ENCODE measurements around the gene UTP18. TPM values are rescaled to one million over a fixed set of nuclear protein-coding genes. Genes with fewer than 3 reads are reported as not detected.

UTP18 gene
- total RNA-seq, 1 experiment from 2014 or later, result 107 TPM

- no TSS peak for BruUV-seq (replicated peaks)
- ChIA-PET POLR2A (ENCODE audit: low non-redundant PET) (no interaction called here), CTCF (no interaction called here)
- intact Hi-C loops (cut with micrococcal nuclease; ENCODE audit: unreplicated experiment), result no loop called here
- H3K27ac ChIP-seq (ENCODE audit: low read depth, low read length, poor library complexity, severe bottlenecking), result no peak overlapping the region
- no peak overlapping the region for H3K4me3 ChIP-seq (ENCODE audit: low read depth, low read length, poor library complexity, severe bottlenecking)
- no peaks in the 10 kb centered on the region for H3K9me3 ChIP-seq (ENCODE audit: low read depth, low read length, poor library complexity, severe bottlenecking)
- DNase-seq (ENCODE audit: low spot score), result no peak
- peaks cover 3% of the 10 kb centered on the region for H3K4me1 ChIP-seq (ENCODE audit: insufficient read depth, low read length, poor library complexity, severe bottlenecking)
- H3K27me3 ChIP-seq (replicated peaks; ENCODE audit: insufficient read depth, low read depth, low read length, poor library complexity), result no peaks in the 10 kb centered on the region
- TF ChIP-seq CTCF (conservative IDR thresholded peaks at IDR 0.05; ENCODE audit: low read depth, low read length) (no peak), EZH2 (IDR thresholded peaks at IDR 0.05; ENCODE audit: borderline replicate concordance, low read depth, low read length, poor library complexity, severe bottlenecking) (no peak)
- H3K36me3 ChIP-seq (ENCODE audit: insufficient read depth, low read length, poor library complexity, severe bottlenecking), result peaks cover 75% of the 10 kb centered on the region
Measured at GRCh38 chr17:51275381-51275780, 15.0 kb downstream of the UTP18 start.

- Histone ChIP-seq H3K4me1 (ENCODE audit: insufficient read depth, low read length, poor library complexity, severe bottlenecking) (no peaks in the 10 kb centered on the region), H3K27ac (ENCODE audit: low read depth, low read length, poor library complexity, severe bottlenecking) (no peak overlapping the region), H3K4me3 (ENCODE audit: low read depth, low read length, poor library complexity, severe bottlenecking) (no peak overlapping the region), H3K27me3 (replicated peaks; ENCODE audit: insufficient read depth, low read depth, low read length, poor library complexity) (no peaks in the 10 kb centered on the region), H3K36me3 (ENCODE audit: insufficient read depth, low read length, poor library complexity, severe bottlenecking) (peaks cover 66% of the 10 kb centered on the region), H3K9me3 (ENCODE audit: low read depth, low read length, poor library complexity, severe bottlenecking) (no peaks in the 10 kb centered on the region)
- TF ChIP-seq CTCF (conservative IDR thresholded peaks at IDR 0.05; ENCODE audit: low read depth, low read length) (no peak), EZH2 (IDR thresholded peaks at IDR 0.05; ENCODE audit: borderline replicate concordance, low read depth, low read length, poor library complexity, severe bottlenecking) (no peak)
- POLR2A ChIA-PET (ENCODE audit: low non-redundant PET), result no interaction called here
- DNase-seq (ENCODE audit: low spot score), result no peak
- intact Hi-C loops (cut with micrococcal nuclease; ENCODE audit: unreplicated experiment), result no loop called here
- CTCF ChIA-PET, result no interaction called here
- no TSS peak for BruUV-seq (replicated peaks)
Measured at GRCh38 chr17:51279183-51279582, 18.8 kb downstream of the UTP18 start.

DNA sequence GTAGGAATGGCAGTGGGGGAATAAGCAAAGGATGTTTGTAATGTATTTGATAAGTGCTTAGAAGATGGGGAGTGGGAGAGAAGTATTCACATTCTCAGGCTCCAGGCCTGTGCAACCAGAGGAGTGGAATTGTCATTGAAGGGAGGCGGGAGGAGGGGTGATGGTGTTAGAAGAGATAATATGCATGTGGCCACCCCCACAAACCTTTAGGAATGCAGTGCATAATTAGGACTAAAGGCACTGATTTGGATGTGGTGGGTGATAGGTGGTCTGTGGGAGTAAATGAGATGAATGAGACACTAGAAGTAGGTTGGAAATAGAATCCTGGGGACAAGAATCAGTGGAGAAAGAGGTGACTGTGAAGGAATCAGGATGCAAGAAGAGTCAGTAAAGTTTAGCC lies 27.1 kb downstream of the UTP18 start:
- H3K4me1 ChIP-seq (ENCODE audit: insufficient read depth, low read length, poor library complexity, severe bottlenecking), result no peaks in the 10 kb centered on the region
- no peaks in the 10 kb centered on the region for H3K27me3 ChIP-seq (replicated peaks; ENCODE audit: insufficient read depth, low read depth, low read length, poor library complexity)
- POLR2A ChIA-PET (ENCODE audit: low non-redundant PET), result no interaction called here
- peaks cover 62% of the 10 kb centered on the region for H3K36me3 ChIP-seq (ENCODE audit: insufficient read depth, low read length, poor library complexity, severe bottlenecking)
- DNase-seq (ENCODE audit: low spot score), result no peak
- no peak overlapping the region for H3K4me3 ChIP-seq (ENCODE audit: low read depth, low read length, poor library complexity, severe bottlenecking)
- no peak for TF ChIP-seq EZH2 (IDR thresholded peaks at IDR 0.05; ENCODE audit: borderline replicate concordance, low read depth, low read length, poor library complexity, severe bottlenecking)
- no peak for TF ChIP-seq CTCF (conservative IDR thresholded peaks at IDR 0.05; ENCODE audit: low read depth, low read length)
- CTCF ChIA-PET, result interaction anchor here (0.7 kb wide), 1 partner anchor 17 kb away, joined by 5 read pairs; no protein-coding TSS in a partner anchor
- intact Hi-C loops (cut with micrococcal nuclease; ENCODE audit: unreplicated experiment), result no loop called here
- H3K27ac ChIP-seq (ENCODE audit: low read depth, low read length, poor library complexity, severe bottlenecking), result no peak overlapping the region
- no peaks in the 10 kb centered on the region for H3K9me3 ChIP-seq (ENCODE audit: low read depth, low read length, poor library complexity, severe bottlenecking)
- BruUV-seq (replicated peaks), result no TSS peak

Measured in A673 (cell line).